GM23338 (cell line): ENCODE measurements around the gene PMIS2. TPM values are rescaled to one million over a fixed set of nuclear protein-coding genes. Genes with fewer than 3 reads are reported as not detected.

Experiments
- ATAC-seq: fragments of 200-7000 bp; cut with Tn5 transposase; 3 replicates; pipeline ENCODE4 v1.9.1; 2020
- DNase-seq: peaks from one replicate; pipeline ENCODE4 v3.0.0-alpha.2; 2015; ENCODE audit warnings: low spot score
- H2AFZ ChIP-seq: fragments of 200-600 bp; sonication (generic); 2 replicates; pipeline ENCODE4 v1.8.0; 2016; ENCODE audit warnings: antibody characterized with exemption, mild to moderate bottlenecking, moderate library complexity
- H3F3A ChIP-seq: fragments of 200-600 bp; sonication (generic); replicated peaks from 2 replicates; pipeline ENCODE4 v1.8.0; 2017; ENCODE audit warnings: antibody characterized with exemption, mixed run types, low read depth
- H3K27ac ChIP-seq: fragments of 200-600 bp; sonication (generic); 2 replicates; pipeline ENCODE4 v1.6.1; 2016; ENCODE audit warnings: low read depth
- H3K27me3 ChIP-seq: fragments of 200-600 bp; sonication (generic); 2 replicates; pipeline ENCODE4 v1.8.0; 2016; ENCODE audit warnings: mild to moderate bottlenecking, mixed run types, moderate library complexity; ENCODE audit not compliant: insufficient read depth
- H3K36me3 ChIP-seq: fragments of 200-600 bp; sonication (generic); 2 replicates; pipeline ENCODE4 v1.8.0; 2016; ENCODE audit warnings: mild to moderate bottlenecking; ENCODE audit not compliant: insufficient read depth
- H3K4me1 ChIP-seq: fragments of 200-600 bp; sonication (generic); 2 replicates; pipeline ENCODE4 v1.8.0; 2016; ENCODE audit warnings: mild to moderate bottlenecking, moderate library complexity; ENCODE audit not compliant: insufficient read depth
- H3K4me2 ChIP-seq: fragments of 200-600 bp; sonication (generic); 2 replicates; pipeline ENCODE4 v1.7.1; 2017; ENCODE audit warnings: mixed run types
- H3K4me3 ChIP-seq: fragments of 200-600 bp; sonication (generic); 2 replicates; pipeline ENCODE4 v1.6.1; 2016; ENCODE audit warnings: mixed run types
- H3K79me2 ChIP-seq: fragments of 200-600 bp; sonication (generic); replicated peaks from 2 replicates; pipeline ENCODE4 v1.8.0; 2017; ENCODE audit warnings: mild to moderate bottlenecking; ENCODE audit not compliant: insufficient read depth
- H3K9me2 ChIP-seq: fragments of 200-600 bp; sonication (generic); 2 replicates; pipeline ENCODE4 v1.8.0; 2017; ENCODE audit not compliant: insufficient read depth
- H4K20me1 ChIP-seq: fragments of 200-600 bp; sonication (generic); replicated peaks from 2 replicates; pipeline ENCODE4 v1.8.0; 2017; ENCODE audit warnings: mild to moderate bottlenecking; ENCODE audit not compliant: insufficient read depth
- H3K27ac Mint-ChIP-seq: 2 replicates; pipeline ENCODE4 v1.8.0; 2020; ENCODE audit warnings: inconsistent platforms, mild to moderate bottlenecking, moderate library complexity, mixed read lengths
- H3K27me3 Mint-ChIP-seq: 3 replicates; pipeline ENCODE4 v1.8.0; 2022; ENCODE audit warnings: low read depth, mild to moderate bottlenecking, moderate library complexity, mixed read lengths, inconsistent platforms; ENCODE audit not compliant: insufficient read depth, poor library complexity
- H3K36me3 Mint-ChIP-seq: 3 replicates; pipeline ENCODE4 v1.8.0; 2021; ENCODE audit warnings: low read depth, mild to moderate bottlenecking, inconsistent platforms, moderate library complexity, mixed read lengths
- H3K4me1 Mint-ChIP-seq: 3 replicates; pipeline ENCODE4 v1.8.0; 2020; ENCODE audit warnings: mild to moderate bottlenecking, inconsistent platforms, mixed read lengths
- H3K4me3 Mint-ChIP-seq: 3 replicates; pipeline ENCODE4 v1.8.0; 2021; ENCODE audit warnings: moderate library complexity, mild to moderate bottlenecking, inconsistent platforms, mixed read lengths
- H3K9me3 Mint-ChIP-seq: 3 replicates; pipeline ENCODE4 v1.8.0; 2020; ENCODE audit warnings: moderate library complexity, mild to moderate bottlenecking, inconsistent platforms, mixed read lengths
- CREB1 ChIP-seq: fragments of 250-450 bp; sonication (Bioruptor Pico); IDR thresholded peaks from 2 replicates; pipeline ENCODE4 v1.5.0; 2020; ENCODE audit warnings: low read depth, mild to moderate bottlenecking, moderate library complexity
- CTCF ChIP-seq, 2 experiments: fragments of 200-600 bp in 1 of 2; sonication (generic) in 1 of 2; conservative IDR thresholded peaks; 2 replicates each; pipeline versions ENCODE4 v1.5.1 to v1.6.1; 2016 to 2017; ENCODE audit warnings: antibody characterized with exemption in 2 of 2, low read depth in 2 of 2, mild to moderate bottlenecking in 2 of 2, moderate library complexity in 1 of 2
- ETS1 ChIP-seq: IDR thresholded peaks from 2 replicates; pipeline ENCODE4 v1.6.1; 2016; ENCODE audit warnings: antibody characterized with exemption
- EZH2 ChIP-seq: fragments of 200-600 bp; sonication (generic); IDR thresholded peaks from one replicate; pipeline ENCODE4 v1.8.0; 2017; ENCODE audit warnings: antibody characterized with exemption, mild to moderate bottlenecking, low read depth; ENCODE audit not compliant: unreplicated experiment
- EZH2phosphoT487 ChIP-seq: fragments of 200-600 bp; sonication (generic); IDR thresholded peaks from one replicate; pipeline ENCODE4 v1.8.1; 2018; ENCODE audit warnings: antibody characterized with exemption; ENCODE audit not compliant: unreplicated experiment
- JUNB ChIP-seq: IDR thresholded peaks from one replicate; pipeline ENCODE4 v1.6.1; 2016; ENCODE audit warnings: antibody characterized with exemption; ENCODE audit not compliant: unreplicated experiment
- NANOG ChIP-seq: IDR thresholded peaks from 2 replicates; pipeline ENCODE4 v1.6.1; 2016; ENCODE audit warnings: antibody characterized with exemption, borderline replicate concordance
- POLR2AphosphoS5 ChIP-seq: IDR thresholded peaks from 2 replicates; pipeline ENCODE4 v1.6.1; 2016; ENCODE audit warnings: antibody characterized with exemption, low read depth
- REST ChIP-seq: IDR thresholded peaks from one replicate; pipeline ENCODE4 v1.6.1; 2018; ENCODE audit warnings: antibody characterized with exemption; ENCODE audit not compliant: unreplicated experiment
- STAT1 ChIP-seq: IDR thresholded peaks from one replicate; pipeline ENCODE4 v1.6.1; 2016; ENCODE audit warnings: antibody characterized with exemption; ENCODE audit not compliant: unreplicated experiment
- ZNF114 ChIP-seq: fragments of 250-450 bp; sonication (Bioruptor Pico); IDR thresholded peaks from 2 replicates; pipeline ENCODE4 v1.5.0; 2020; ENCODE audit warnings: mild to moderate bottlenecking, moderate library complexity
- ZNF331 ChIP-seq: fragments of 250-450 bp; sonication (Bioruptor Pico); IDR thresholded peaks from 2 replicates; pipeline ENCODE4 v1.5.0; 2020; ENCODE audit warnings: low read depth, mild to moderate bottlenecking, moderate library complexity
- ZNF462 ChIP-seq: fragments of 250-450 bp; sonication (Bioruptor Pico); IDR thresholded peaks from 2 replicates; pipeline ENCODE4 v1.5.0; 2020; ENCODE audit warnings: mild to moderate bottlenecking, moderate library complexity
- polyA plus RNA-seq: library from polyadenylated mRNA; unstranded; fragments of >200 nt; fragmentation: Nextera tagmentation; extraction: Ambion mirVana; gene quantifications from 2 replicates; pipeline ENCODE4 v1.2.1, GENCODE V29; 2016
- total RNA-seq: library from RNA; depleted of rRNA; stranded (reverse); fragments of >200 nt; shearing (Covaris generic); gene quantifications from 2 replicates; pipeline ENCODE4 v1.2.3, GENCODE V29; 2014

PMIS2 gene
- total and polyA plus RNA-seq, 2 experiments from 2014 or later = not detected

DNA sequence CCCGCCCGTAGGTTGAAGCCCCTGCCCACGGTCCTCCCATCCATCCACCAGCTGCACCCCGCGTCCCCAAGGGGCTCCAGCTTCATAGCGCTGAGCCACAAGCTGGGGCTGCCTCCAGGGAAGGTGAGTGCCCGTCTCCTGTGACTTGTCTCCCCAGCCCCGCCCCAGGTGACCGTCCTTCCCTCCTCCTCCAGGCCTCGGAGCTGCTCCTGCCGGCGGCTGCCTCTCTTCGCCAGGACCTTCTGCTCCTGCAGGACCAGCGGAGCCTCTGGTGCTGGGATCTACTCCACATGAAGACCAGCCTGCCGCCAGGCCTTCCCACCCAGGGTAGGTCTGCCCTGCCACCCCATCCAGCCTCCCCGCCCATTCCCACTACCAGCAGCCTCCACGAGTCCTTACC, 34.0 kb downstream of the PMIS2 start:
- ATAC-seq (no peak), DNase-seq (no peak)
- H3K27me3 Mint-ChIP-seq = peaks cover 9% of the 10 kb centered on the region
- no peaks in the 10 kb centered on the region for H3K9me2 ChIP-seq
- no peaks in the 10 kb centered on the region for H3K4me1 ChIP-seq
- H3K36me3 Mint-ChIP-seq = peaks cover 26% of the 10 kb centered on the region
- H3K4me3 Mint-ChIP-seq = no peak overlapping the region
- no peak overlapping the region for H3K27ac ChIP-seq
- no peaks in the 10 kb centered on the region for H3K4me1 Mint-ChIP-seq
- H3K9me3 Mint-ChIP-seq = no peaks in the 10 kb centered on the region
- no peaks in the 10 kb centered on the region for H3K79me2 ChIP-seq
- no peaks in the 10 kb centered on the region for H4K20me1 ChIP-seq
- no peak overlapping the region for H3K27ac Mint-ChIP-seq
- no peaks in the 10 kb centered on the region for H3K36me3 ChIP-seq
- TF ChIP-seq ZNF462 (no peak), POLR2AphosphoS5 (no peak), EZH2phosphoT487 (no peak), STAT1 (no peak), ETS1 (no peak), CREB1 (CRISPR knock-in tag) (no peak), ZNF331 (no peak), JUNB (no peak), EZH2 (no peak), NANOG (no peak), REST (no peak), CTCF (conservative IDR thresholded peaks at IDR 0.05; ENCODE audit: low read depth in 2 of 2) (no peak), ZNF114 (CRISPR knock-in tag) (no peak)
- H3K4me2 ChIP-seq = no peak overlapping the region
- no peaks in the 10 kb centered on the region for H3K27me3 ChIP-seq
- H2AFZ ChIP-seq = no peak overlapping the region
- no peak overlapping the region for H3K4me3 ChIP-seq
- H3F3A ChIP-seq = no peaks in the 10 kb centered on the region
